ENCODE results near the gene USP6NL.

DNA sequence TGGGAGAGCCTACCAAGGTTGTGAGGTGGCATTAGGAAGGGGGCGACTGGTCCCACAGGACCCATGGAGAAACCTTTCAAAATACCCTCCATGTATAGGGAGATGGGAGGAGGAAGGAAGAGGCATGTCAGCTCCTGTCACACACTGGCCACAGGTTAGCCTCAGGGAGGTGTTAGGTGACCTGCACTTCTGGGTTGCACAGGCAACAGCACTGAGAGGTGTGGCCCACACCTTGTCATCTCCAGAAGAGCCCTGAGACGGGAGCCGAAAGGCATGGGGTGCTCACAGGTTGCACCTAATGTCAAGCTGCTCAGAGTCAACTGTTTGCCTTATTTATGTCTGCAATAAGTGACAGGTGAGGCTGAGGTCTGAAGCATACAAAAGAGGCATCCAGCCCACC lies 14.6 kb upstream of the USP6NL start:
- TF ChIP-seq AR (CRISPR knock-in tag; IDR thresholded peaks at IDR 0.05) (no peak), NR1H2 (CRISPR knock-in tag; IDR thresholded peaks at IDR 0.05) (no peak), MAX (CRISPR knock-in tag; IDR thresholded peaks at IDR 0.05) (no peak), TEAD4 (CRISPR knock-in tag; IDR thresholded peaks at IDR 0.05) (no peak)
- TF ChIP-seq, protein P1, sequence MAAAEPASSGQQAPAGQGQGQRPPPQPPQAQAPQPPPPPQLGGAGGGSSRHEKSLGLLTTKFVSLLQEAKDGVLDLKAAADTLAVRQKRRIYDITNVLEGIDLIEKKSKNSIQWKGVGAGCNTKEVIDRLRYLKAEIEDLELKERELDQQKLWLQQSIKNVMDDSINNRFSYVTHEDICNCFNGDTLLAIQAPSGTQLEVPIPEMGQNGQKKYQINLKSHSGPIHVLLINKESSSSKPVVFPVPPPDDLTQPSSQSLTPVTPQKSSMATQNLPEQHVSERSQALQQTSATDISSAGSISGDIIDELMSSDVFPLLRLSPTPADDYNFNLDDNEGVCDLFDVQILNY (CRISPR knock-in tag; IDR thresholded peaks at IDR 0.05), result no peak
- TF ChIP-seq, protein P2, sequence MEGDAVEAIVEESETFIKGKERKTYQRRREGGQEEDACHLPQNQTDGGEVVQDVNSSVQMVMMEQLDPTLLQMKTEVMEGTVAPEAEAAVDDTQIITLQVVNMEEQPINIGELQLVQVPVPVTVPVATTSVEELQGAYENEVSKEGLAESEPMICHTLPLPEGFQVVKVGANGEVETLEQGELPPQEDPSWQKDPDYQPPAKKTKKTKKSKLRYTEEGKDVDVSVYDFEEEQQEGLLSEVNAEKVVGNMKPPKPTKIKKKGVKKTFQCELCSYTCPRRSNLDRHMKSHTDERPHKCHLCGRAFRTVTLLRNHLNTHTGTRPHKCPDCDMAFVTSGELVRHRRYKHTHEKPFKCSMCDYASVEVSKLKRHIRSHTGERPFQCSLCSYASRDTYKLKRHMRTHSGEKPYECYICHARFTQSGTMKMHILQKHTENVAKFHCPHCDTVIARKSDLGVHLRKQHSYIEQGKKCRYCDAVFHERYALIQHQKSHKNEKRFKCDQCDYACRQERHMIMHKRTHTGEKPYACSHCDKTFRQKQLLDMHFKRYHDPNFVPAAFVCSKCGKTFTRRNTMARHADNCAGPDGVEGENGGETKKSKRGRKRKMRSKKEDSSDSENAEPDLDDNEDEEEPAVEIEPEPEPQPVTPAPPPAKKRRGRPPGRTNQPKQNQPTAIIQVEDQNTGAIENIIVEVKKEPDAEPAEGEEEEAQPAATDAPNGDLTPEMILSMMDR (IDR thresholded peaks at IDR 0.05), result no peak
- TF ChIP-seq, protein P3, sequence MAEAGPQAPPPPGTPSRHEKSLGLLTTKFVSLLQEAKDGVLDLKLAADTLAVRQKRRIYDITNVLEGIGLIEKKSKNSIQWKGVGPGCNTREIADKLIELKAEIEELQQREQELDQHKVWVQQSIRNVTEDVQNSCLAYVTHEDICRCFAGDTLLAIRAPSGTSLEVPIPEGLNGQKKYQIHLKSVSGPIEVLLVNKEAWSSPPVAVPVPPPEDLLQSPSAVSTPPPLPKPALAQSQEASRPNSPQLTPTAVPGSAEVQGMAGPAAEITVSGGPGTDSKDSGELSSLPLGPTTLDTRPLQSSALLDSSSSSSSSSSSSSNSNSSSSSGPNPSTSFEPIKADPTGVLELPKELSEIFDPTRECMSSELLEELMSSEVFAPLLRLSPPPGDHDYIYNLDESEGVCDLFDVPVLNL (CRISPR knock-in tag; IDR thresholded peaks at IDR 0.05; ENCODE audit: borderline replicate concordance, low read depth), result no peak
